GM21619 (cell line): Measurements from ENCODE around the gene TUBGCP6.

Source experiments
- ATAC-seq: cut with Tn5 transposase; IDR thresholded peaks from one replicate; pipeline ENCODE4 v1.9.1; 2021; ENCODE audit not compliant: unreplicated experiment

The TUBGCP6 gene

DNA sequence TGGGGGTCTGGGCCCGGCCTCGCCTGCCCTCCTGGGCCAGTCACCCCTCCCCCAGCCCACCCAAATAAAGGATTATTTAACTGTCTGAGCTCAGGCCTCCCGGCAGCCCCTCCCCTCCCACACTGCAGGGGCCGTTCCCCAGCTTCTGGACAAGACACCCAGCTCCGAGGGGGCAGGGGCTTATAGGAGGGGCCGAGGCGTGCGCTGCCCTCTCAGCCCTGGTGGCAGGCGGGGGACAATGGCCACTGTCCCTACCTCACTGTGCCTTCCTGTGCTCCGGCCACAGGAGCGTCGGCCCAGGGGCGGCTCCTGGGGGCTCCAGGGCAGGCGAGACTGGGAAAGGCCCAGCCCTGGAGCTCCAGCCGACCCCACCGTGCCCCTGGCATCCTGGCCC, 46.2 kb downstream of the TUBGCP6 start:
- ATAC-seq = no peak

DNA sequence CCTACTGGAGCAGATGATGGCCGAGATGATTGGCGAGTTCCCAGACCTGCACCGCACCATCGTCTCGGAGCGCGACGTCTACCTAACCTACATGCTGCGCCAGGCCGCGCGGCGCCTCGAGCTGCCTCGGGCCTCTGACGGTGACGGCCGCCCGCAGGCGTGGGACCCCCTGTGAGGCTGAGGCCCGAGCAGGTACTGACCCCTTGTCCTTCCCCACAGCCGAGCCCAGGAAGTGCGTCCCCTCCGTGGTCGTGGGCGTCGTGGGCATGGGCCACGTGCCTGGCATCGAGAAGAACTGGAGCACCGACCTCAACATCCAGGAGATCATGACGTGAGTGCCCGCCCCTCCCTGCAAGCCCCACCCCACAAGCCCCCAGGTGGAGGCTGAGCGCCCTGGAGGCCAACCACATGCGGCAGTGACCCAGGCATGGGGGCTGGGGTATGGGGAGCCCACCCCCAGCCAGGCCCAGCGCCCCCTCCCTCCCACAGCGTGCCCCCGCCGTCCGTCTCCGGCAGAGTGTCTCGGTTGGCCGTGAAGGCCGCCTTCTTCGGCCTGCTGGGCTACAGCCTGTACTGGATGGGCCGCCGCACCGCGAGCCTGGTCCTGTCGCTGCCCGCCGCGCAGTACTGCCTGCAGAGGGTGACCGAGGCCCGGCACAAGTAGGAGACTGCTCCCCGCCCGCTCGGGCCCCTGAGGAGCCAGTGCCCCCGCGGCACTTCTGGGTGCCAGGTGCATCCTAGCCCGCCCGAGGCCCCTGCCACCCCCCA, 46.8 kb downstream of the TUBGCP6 start:
- ATAC-seq = no peak

DNA sequence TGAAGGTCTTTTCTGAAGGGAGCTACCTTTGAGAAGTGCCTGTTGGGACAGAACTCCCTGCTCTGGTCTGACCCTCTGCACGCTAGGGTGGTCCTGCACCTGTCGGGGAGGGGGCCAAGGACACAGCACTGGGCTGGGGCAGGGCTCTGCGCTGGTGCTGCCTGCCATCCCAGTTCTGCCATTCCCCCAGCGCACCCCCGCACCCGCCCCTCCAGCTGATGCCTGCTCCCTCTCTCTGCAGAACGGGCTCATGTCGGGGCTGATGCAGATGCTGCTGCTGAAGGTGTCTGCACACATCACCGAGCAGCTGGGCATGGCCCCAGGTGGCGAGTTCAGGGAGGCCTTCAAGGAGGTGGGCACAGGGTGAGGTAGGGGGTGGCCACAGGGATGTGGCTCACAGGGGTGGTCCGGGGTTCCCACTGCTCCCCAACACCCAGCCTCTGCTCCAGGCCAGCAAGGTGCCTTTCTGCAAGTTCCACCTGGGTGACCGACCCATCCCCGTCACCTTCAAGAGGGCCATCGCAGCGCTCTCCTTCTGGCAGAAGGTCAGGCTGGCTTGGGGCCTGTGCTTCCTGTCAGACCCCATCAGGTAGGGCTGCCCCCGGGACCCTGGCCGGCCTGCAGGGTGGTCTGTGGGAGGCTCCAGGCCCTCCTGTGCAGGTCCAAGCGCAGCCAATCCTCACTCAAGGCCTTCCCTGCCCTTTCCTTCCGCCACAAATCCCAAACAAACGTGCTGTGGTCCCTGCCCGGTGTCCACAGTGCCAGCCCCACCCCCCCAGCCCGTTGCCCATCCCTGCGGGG, 47.6 kb downstream of the TUBGCP6 start:
- ATAC-seq = no peak

DNA sequence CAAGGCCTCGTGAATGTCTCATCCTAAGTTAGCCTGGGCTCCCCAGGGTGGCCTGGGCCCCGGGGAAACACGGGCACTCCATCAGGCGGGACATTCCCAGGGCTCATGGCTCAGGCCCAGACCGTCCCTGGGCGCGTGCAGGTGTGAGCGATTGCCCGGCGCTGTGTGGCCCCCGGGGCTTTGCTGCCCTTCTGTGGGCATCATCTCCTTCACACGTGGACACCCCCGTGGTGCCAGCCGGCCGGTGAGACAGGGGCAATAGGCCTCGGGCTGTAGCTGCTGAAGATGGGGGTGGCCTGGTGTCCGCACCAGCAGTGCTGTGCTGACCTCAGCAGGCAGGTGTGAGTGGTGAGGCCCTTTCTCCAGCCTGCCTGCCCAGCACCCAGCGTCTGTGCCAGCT, 48.6 kb downstream of the TUBGCP6 start:
- no peak for ATAC-seq

DNA sequence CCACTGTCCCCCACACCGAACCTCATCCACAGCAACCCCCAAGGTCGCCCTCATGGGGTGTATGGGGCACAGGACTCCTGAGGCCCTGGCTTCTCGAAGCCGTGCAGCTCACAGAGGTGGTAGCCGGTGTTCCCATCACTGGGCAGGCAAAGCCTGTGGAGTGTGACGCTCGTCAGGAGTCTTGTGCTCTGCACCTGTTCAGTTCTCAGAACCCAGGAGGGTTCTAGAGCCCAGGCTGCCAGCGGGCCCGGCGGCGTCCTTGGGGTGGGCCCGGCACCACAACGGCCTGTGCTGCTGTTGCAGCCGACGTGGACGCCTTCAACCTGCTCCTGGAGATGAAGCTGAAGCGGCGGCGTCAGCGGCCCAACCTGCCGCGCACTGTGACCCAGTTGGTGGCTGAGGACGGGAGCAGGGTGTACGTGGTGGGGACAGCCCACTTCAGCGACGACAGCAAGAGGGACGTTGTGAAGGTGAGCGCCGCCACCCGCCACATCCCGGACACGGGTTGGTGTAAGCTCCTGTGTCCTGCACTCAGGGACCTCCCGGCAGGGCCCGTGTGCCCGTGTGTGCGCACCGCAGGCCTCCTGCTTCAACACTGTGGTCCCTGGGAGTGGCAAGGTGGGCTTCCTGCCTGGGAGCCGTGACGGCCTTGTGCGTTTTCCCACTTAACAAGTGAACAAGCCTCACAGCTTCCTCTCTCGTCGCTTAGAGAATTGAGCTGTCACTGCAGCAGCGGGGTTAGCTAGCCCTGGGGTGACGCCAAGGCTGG, 50.6 kb downstream of the TUBGCP6 start:
- ATAC-seq = no peak

DNA sequence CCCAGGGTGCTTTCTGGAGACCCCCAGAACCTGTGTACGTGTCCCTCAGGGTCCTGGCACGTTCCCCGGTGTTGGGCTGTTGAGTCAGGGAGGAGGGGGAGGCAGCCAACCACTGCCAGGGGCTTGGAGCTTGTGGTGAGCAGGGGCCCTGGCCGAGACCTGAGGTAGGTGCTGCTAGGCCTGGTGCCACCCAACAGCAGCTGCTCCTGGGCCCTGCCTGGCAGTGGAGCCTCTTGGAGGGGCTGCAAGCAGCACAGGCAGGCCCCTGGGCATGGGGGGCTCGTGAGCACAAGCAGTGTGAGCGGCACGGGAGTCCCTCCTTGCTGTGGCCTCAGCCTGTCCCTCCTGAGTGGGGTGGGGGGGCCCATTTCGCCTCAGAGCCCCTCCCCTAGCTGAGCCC, 51.2 kb downstream of the TUBGCP6 start:
- no peak for ATAC-seq

DNA sequence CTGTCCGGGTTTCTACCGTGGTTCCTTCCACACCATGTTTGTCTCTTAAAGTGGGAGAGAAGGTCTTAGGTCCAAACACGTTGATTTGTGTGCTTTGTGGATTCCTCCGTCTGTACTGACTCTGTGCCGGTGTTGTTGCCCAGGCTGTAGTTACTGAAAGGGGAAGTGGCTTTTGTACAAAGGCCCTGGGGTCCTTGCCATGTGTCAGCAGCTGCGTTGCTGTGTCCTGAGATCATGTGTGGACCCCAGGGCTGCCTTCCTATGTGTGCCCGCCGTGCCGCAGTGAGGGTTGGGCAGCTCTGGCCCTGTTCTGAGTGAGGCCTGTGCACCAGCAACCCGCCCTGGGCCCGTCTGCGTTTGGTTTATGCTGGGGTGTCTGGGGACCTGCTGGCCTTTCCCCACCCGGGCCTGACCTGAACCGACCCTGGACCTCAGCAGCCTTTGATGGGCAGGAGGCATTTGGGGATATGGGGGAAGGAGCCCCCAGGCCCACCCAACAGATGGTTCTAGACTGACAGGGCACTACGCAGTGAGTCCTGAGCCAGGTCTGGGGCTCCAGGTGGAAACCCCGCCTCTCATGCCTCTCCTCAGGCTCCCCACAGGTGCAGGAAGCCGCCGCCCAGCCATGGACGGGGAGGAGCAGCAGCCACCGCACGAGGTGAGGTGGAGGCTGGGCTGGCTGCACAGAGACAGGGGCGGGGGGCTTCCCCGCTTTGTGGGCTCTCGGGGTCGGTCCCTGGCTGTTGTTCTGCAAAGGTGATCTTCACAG, 52.2 kb downstream of the TUBGCP6 start:
- ATAC-seq = no peak

DNA sequence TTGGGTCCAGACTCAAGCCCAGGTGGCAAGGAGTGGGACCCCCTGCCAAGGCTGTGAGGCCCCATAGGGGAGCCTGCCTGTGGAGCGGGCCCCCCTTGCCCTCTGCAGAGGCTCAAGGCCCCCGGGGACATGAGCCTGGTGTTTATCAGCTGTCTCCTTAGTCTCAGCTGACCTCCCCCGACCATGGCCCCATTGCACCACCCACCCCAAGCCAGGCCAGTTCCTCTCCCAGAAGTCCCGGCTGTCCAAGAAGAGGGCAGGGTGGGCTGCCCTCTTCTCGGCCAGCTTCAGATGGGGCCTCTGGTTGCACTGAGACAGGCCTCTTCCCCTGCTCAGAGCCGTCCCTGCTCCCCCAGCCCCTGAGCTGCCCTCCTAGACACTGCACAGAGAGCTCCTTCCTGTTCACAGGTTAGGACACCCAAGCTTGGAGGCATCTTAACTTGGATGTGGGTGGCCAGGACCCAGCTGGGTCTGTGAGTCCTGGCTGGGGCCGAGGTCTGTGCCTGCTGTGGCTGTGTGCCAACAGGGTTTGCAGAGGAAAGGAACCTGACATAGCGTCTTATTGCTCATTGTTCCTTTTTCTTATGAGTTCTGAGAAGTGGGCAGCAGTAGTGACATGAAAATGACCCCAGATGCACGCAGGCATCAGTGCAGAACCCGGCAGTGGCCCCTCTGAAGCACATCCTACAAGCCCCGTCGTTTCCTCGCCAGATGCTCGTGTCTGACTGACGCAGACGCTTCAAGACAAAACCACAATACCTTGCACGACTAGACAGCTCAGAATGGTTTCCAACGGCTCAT, 53.7 kb downstream of the TUBGCP6 start:
- ATAC-seq = peak; percentile 19

DNA sequence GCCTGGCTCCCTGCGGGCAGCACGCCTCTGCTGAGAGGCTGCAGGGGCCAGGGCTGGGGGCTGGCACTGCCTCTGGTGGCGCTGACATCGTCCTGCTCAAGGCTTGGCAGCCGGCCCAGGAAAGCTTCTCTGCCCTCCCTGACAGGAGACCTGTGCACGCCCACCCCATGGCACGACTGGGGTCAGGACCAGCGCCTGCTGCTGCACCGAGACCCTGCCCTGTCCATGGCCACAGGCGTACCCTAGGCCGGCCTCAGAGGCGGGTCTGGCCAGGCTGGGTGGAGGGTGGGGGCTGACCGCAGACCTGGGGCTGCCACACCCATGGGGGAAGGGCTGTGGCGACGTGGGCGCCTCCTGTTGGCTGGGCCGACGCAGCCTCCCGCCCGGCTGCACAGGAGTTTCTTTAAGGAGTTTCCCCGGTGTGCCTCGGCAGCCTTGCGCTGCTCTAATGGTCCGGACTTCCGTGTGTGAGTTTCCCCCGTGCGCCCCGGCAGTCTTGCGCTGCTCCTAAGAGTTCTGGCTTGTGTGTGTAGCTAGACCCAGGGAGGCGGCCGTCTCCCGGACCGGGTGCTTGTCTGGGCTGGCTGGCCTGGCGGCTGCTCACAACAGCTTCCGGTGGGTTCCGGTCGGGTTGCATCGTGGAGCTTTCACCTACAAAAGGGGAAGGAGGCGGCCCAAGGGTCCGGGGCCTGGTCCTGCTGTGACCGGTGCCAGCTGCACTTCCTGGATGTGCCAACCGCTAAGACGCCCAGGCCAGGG, 54.5 kb downstream of the TUBGCP6 start:
- peak; percentile 41 for ATAC-seq

DNA sequence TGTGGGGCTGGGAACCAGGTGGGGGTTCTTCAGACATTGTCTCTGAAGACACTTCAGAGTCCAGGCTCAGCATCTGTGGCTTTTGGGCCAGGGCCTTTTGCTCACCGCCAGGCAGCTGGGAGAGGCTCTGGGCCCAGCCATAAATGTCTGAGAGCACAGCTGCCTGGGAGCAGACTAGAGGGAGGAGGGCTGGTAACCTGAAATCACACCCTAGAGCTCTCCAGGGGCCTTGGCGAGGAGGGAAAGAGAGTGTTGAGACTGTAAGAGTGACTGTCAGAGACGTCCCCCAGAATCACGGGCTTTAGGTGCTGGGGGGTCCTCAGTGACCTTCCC, 55.0 kb downstream of the TUBGCP6 start:
- no peak for ATAC-seq

DNA sequence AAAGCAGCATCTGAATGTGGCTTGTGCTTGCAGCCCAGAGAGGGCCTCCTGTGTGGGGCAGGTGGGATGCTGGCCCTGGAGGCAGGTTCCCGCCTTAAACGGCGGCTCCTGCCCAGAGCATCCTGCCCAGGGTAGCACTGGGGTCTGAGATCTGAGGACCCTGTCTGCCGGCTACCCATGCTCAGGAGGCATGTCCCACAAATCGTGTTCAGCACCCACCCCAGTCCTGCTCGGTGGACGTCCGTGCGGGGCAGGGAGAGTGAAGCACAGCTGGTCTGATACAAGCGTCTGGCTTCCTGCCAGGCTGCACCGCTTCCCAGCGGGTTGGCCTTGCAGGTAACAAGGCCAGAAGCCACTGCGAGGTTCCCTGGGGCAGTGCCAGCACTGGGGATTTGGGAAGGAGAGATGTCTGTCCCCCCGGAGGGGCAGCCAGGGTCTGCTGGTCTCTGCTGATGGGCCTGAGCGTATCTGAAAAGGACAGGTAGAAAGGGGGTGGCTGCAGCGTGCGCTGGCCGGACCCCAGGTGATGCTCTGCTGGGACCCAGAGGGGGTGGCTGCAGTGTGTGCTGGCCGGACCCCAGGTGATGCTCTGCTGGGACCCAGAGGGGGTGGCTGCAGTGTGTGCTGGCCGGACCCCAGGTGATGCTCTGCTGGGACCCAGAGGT, 55.5 kb downstream of the TUBGCP6 start:
- ATAC-seq = no peak

DNA sequence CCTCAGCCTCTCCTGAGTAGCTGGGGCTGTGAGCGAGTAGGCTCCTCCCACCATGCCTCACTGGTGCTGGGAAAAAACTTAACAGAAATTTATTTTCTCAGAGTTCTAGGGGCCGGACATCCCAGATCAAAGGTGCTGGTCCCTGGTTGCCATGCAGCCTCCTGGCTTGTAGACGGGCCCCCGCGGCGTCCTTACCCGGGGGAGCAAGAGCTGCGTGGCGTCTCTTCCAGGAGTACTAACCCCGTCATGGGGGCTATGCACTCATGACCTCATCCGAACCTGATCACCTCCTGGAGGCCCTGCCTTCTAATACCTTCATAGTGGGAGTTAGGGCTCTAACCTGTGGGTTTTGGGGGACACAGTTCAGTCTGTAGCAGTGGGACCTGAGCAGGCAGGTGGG, 56.5 kb downstream of the TUBGCP6 start:
- no peak for ATAC-seq

DNA sequence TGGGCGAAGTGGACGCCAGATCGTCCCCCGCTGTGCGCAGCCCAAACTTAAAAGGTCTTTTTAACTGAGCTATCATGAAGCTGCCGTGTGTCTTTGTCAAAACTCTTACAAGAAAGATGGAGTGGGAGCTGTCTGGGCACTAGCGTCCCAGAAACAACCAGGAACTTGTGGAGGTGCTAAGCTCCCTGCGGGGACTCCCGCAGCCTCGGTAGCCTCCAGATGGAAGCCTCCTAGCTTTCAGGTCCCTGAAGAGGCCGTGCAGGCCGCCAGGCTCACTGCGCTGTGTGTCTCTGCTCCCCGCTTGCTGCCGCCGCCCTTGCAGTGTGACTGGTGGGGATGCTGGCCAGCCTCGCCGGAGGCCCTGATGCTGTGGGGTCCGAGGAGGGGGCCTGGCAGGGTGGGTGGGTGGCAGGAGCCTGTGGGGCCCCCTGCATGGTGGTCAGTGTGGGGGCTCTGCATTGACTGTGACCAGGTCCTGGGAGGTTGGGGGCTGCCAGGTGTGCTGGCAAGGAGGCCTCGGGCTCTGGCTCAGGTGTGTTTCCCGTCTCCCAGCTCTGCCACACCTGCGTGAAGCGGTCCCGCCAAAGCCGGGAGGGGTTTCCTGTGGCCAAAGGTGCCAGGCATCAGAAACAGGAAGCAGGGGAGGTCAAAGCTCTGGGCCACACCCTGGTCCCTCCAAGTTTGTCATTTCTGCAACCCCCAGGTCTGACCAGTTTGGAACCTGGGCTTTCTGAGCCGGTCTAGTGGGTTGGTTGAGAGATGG, 57.9 kb downstream of the TUBGCP6 start:
- ATAC-seq = no peak

DNA sequence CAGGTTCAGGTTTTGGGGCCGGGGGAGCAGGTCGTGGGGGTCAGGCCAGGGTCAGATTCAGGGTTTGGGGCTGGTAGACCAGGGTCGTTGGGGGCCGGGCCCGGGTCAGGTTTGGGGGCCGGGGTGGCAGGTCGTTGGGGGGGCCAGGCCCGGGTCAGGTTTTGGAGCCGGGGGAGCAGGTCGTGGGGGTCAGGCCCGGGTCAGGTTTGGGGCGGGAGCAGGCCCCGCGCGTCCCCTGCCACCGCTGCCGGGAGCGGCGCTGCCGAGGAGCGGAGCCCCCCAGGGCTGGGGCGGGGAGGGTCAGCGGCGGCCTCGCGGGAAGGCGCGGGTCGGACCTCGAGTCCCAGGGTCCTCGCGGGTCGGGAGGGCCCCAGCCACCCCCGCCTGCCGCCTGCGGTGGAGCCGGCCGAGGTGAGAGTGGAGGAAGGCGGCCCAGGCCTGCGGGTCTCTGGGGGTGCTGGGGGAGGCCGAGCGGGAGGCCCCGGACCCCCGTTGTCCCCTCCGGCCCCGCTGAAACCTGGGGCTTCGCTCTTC, 58.6 kb downstream of the TUBGCP6 start:
- no peak for ATAC-seq

DNA sequence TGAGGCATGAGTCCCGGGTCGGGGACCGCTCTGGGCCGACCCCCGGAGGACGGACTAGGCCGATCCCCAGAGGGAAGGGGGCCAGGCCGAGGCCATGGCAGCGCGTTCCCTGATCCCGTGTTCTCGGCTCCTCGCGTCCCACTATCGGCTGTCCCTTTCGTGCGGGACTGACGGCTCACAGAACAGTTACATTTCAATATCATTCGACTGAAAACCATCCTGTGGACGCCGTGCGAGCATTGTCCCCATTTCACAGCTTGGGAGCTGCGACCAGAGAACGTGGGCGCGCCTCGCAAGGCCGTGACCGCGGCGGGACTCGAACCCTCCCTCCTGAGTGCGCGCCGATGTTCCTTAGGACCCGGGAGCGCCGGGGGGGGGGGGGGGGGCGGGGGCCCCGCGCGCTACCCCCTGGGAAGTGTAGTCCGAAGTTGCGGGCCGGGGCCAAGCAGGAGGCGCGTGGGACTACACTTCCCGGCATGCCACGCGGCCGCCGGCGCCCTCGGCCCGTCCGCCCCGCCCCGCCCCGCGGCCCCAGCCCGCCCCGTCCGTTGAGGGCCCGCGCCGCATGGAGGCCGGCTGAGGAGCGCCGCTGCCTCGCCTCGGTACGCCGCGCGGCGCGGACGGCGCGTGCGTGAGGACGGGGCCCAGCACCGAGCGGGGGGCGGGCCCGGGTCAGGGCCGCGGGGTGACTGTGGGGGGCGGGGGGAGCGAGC, 59.3 kb downstream of the TUBGCP6 start, which contains the start of gene TRABD:
Gene TRABD, plus strand, starts transcription at position 539 of the 713 bp plus-strand sequence. CDS start 7,148 bp downstream, outside the sequence.
- ATAC-seq = no peak

DNA sequence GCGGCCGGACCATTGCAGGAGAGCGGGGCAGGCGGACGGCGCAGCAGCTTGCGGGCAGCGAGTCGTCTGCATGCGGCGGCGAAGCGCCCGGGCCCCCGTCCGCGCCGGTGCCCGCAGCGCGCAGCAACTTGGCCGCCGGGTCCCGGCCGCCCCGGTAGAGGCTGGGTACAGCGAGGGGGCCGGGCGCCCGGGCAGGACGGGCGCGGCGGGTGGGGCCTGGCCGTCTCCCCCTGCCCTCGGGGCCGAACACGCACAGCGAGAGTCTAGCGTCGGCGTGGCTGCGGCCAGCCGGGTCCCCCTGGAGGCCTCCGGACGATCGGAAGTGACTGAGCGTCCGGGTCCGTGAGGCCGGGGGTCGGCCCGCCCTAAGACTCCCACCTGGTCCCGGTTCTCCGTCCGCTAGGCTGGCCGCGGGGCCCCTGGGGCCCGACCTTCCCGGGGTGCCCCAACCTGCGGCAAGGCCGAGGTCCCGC, 59.9 kb downstream of the TUBGCP6 start:
- no peak for ATAC-seq
